WTC11 (cell line): ENCODE results near the gene SEPTIN1. TPM values are rescaled to one million over a fixed set of nuclear protein-coding genes. Genes with fewer than 3 reads are reported as not detected.

Source experiments
- ATAC-seq: fragments of 200-7000 bp; cut with Tn5 transposase; 2 replicates; pipeline ENCODE4 v1.10.0; 2021; ENCODE audit warnings: mild to moderate bottlenecking, moderate library complexity
- CTCF ChIA-PET: fragments of 300-600 bp; sonication (Branson Sonifier 250); formaldehyde crosslinking; loops from one replicate; lab custom pipeline; 2021; ENCODE audit warnings: antibody characterized with exemption; lab: Charles Lee
- POLR2A ChIA-PET: fragments of 350-600 bp; sonication (Branson Sonifier 250); formaldehyde crosslinking; loops from one replicate; lab custom pipeline; 2021; ENCODE audit warnings: antibody characterized with exemption; lab: Charles Lee
- DNase-seq: peaks from one replicate; pipeline ENCODE4 v3.0.0; 2021; ENCODE audit warnings: low spot score
- H3K27ac Mint-ChIP-seq: 2 replicates; pipeline ENCODE4 v1.8.0; 2021; ENCODE audit warnings: mixed read lengths
- H3K27me3 Mint-ChIP-seq: 2 replicates; pipeline ENCODE4 v1.8.0; 2021; ENCODE audit warnings: low read depth, mild to moderate bottlenecking, moderate library complexity, mixed read lengths
- H3K36me3 Mint-ChIP-seq: 2 replicates; pipeline ENCODE4 v1.8.0; 2021; ENCODE audit warnings: mixed read lengths
- H3K4me1 Mint-ChIP-seq: 2 replicates; pipeline ENCODE4 v1.8.0; 2022; ENCODE audit warnings: mixed read lengths
- H3K4me3 Mint-ChIP-seq: 2 replicates; pipeline ENCODE4 v1.8.0; 2021; ENCODE audit warnings: mild to moderate bottlenecking, moderate library complexity, mixed read lengths
- H3K9me3 Mint-ChIP-seq: 2 replicates; pipeline ENCODE4 v1.8.0; 2021; ENCODE audit warnings: mixed read lengths
- CTCF ChIP-seq: fragments of 200-600 bp; IDR thresholded peaks from 2 replicates; pipeline ENCODE4 v1.8.0; 2022; ENCODE audit warnings: antibody characterized with exemption
- E2F5 ChIP-seq: sonication (generic); formaldehyde crosslinking; IDR thresholded peaks from 2 replicates; pipeline ENCODE4 v1.8.1; 2022; ENCODE audit warnings: mild to moderate bottlenecking, moderate library complexity, missing genetic modification reagents
- ELF4 ChIP-seq: sonication (generic); formaldehyde crosslinking; IDR thresholded peaks from 2 replicates; pipeline ENCODE4 v1.8.1; 2022; ENCODE audit warnings: low read depth, mild to moderate bottlenecking, moderate library complexity, missing genetic modification reagents
- FOXK1 ChIP-seq: sonication (generic); formaldehyde crosslinking; IDR thresholded peaks from 2 replicates; pipeline ENCODE4 v1.8.0; 2022; ENCODE audit warnings: mild to moderate bottlenecking, moderate library complexity, missing genetic modification reagents
- FOXP1 ChIP-seq: sonication (generic); formaldehyde crosslinking; IDR thresholded peaks from 2 replicates; pipeline ENCODE4 v1.8.0; 2022; ENCODE audit warnings: missing genetic modification reagents, mild to moderate bottlenecking, moderate library complexity, borderline replicate concordance
- HMGXB4 ChIP-seq: sonication (generic); formaldehyde crosslinking; IDR thresholded peaks from 2 replicates; pipeline ENCODE4 v1.8.1; 2023; ENCODE audit warnings: mild to moderate bottlenecking, moderate library complexity, missing genetic modification reagents
- IRF1 ChIP-seq: sonication (generic); formaldehyde crosslinking; IDR thresholded peaks from 2 replicates; pipeline ENCODE4 v1.8.0; 2023; ENCODE audit warnings: missing genetic modification reagents
- MXD4 ChIP-seq: fragments of 250-450 bp; sonication (Bioruptor Pico); IDR thresholded peaks from 2 replicates; pipeline ENCODE4 v1.8.0; 2021; ENCODE audit warnings: mild to moderate bottlenecking, moderate library complexity, borderline replicate concordance
- NFATC4 ChIP-seq: fragments of 250-450 bp; sonication (Bioruptor Pico); IDR thresholded peaks from 2 replicates; pipeline ENCODE4 v1.9.0; 2021; ENCODE audit warnings: mild to moderate bottlenecking
- NFE2L1 ChIP-seq: sonication (generic); formaldehyde crosslinking; IDR thresholded peaks from 2 replicates; pipeline ENCODE4 v1.8.1; 2023; ENCODE audit warnings: missing genetic modification reagents
- NR3C1 ChIP-seq: sonication (generic); formaldehyde crosslinking; conservative IDR thresholded peaks from 2 replicates; pipeline ENCODE4 v1.8.1; 2023; ENCODE audit warnings: low read depth, mild to moderate bottlenecking, missing genetic modification reagents
- PRDM15 ChIP-seq: sonication (generic); formaldehyde crosslinking; IDR thresholded peaks from 2 replicates; pipeline ENCODE4 v1.8.0; 2022; ENCODE audit warnings: missing genetic modification reagents
- RELA ChIP-seq: sonication (generic); formaldehyde crosslinking; IDR thresholded peaks from 2 replicates; pipeline ENCODE4 v1.8.1; 2022; ENCODE audit warnings: missing genetic modification reagents, mild to moderate bottlenecking, borderline replicate concordance
- ZBTB21 ChIP-seq: sonication (generic); formaldehyde crosslinking; IDR thresholded peaks from 2 replicates; pipeline ENCODE4 v1.8.1; 2023; ENCODE audit warnings: mild to moderate bottlenecking, missing genetic modification reagents, borderline replicate concordance
- total RNA-seq: library from RNA; stranded (reverse); gene quantifications from 3 replicates; pipeline ENCODE4 v1.2.3, GENCODE V29; 2021

SEPTIN1 gene
- total RNA-seq, 1 experiment from 2014 or later = 2.3 TPM

- no peak for TF ChIP-seq CTCF
- TF ChIP-seq ZBTB21 (CRISPR knock-in tag) = no peak
- TF ChIP-seq ELF4 (CRISPR knock-in tag) = no peak
Measured at GRCh38 chr16:30355144-30355953, 27.0 kb downstream of the SEPTIN1 start, which contains the start of gene CD2BP2 (continued).

GRCh38 chr16:30354423-30355143 is 27.8 kb downstream of the SEPTIN1 start:
- CTCF ChIA-PET = interaction anchor here (0.9 to 5.0 kb wide), 14 partner anchors 8 to 340 kb away, joined by 3 to 28 read pairs (median 4); partner anchors contain the start of genes DCTPP1, TBC1D10B, TBX6 and ZNF48
- POLR2A ChIA-PET = interaction anchor here (0.6 to 1.8 kb wide), 6 partner anchors 10 to 231 kb away, joined by 3 to 8 read pairs (median 4); partner anchors contain the start of genes TBC1D10B, ZNF48 and ZNF785
- Mint-ChIP-seq H3K27me3 (no peaks in the 10 kb centered on the region; the same call in 1 of the 2 replicates), H3K27ac (peak overlapping the region; percentile 98), H3K4me3 (peak overlapping the region; percentile 93), H3K9me3 (no peaks in the 10 kb centered on the region), H3K36me3 (peaks cover 35% of the 10 kb centered on the region), H3K4me1 (peaks cover 21% of the 10 kb centered on the region)
- DNase-seq = peak; percentile 53
- TF ChIP-seq IRF1 = no peak
- 0 out of 2 replicates have a peak, but pooled peaks have one; percentile 38 for TF ChIP-seq NFE2L1 (CRISPR knock-in tag)
- TF ChIP-seq FOXK1 (CRISPR knock-in tag) = 0 out of 2 replicates have a peak, but pooled peaks have one; percentile 20
- 0 out of 2 replicates have a peak, but pooled peaks have one; percentile 1 for TF ChIP-seq E2F5 (CRISPR knock-in tag)
- 0 out of 2 replicates have a peak, but pooled peaks have one; percentile 29 for TF ChIP-seq NFATC4 (CRISPR knock-in tag)
- TF ChIP-seq MXD4 (CRISPR knock-in tag) = no peak
- peak; percentile 19; the same call in 1 of the 2 replicates for TF ChIP-seq FOXP1
- no peak for TF ChIP-seq RELA (CRISPR knock-in tag)
- TF ChIP-seq NR3C1 (CRISPR knock-in tag) = no peak
- TF ChIP-seq HMGXB4 (CRISPR knock-in tag) = 0 out of 2 replicates have a peak, but pooled peaks have one; percentile 58
- TF ChIP-seq PRDM15 (CRISPR knock-in tag) = peak; percentile 45; the same call in 1 of the 2 replicates
- ATAC-seq = peak; percentile 43
